ENCODE data around the gene GPR62. TPM values are rescaled to one million over a fixed set of nuclear protein-coding genes. Genes with fewer than 3 reads are reported as not detected.

GPR62 gene
- polyA plus RNA-seq, 3 donors, result not detected

- H3K27ac ChIP-seq (ENCODE audit: low read depth in 1 of 2, low read length in 2 of 2), result no peak overlapping the region
- no peaks in the 10 kb centered on the region for H3K9me3 ChIP-seq (replicated peaks in 1 of 2; ENCODE audit: control insufficient read depth in 1 of 2, insufficient read depth in 1 of 2, low read length in 2 of 2)
- no peak overlapping the region for H2AFZ ChIP-seq (ENCODE audit: insufficient read depth, low read depth, low read length, poor library complexity, severe bottlenecking)
- H3K27me3 ChIP-seq (ENCODE audit: control insufficient read depth in 2 of 2, insufficient read depth in 2 of 2, low read length in 2 of 2), result peaks cover 0 to 6% of the 10 kb centered on the region in 2 donors
- peaks cover 14 to 26% (median 14%) of the 10 kb centered on the region in 3 donors for H3K27me3 Mint-ChIP-seq (ENCODE audit: low read depth in 3 of 3)
- no peak for DNase-seq
- H3K79me2 ChIP-seq (ENCODE audit: insufficient read depth, low read length), result no peaks in the 10 kb centered on the region
- H3K9me3 Mint-ChIP-seq, result peaks cover 0 to 6% (median under 1%) of the 10 kb centered on the region in 7 donors
- no peaks in the 10 kb centered on the region for H3K36me3 Mint-ChIP-seq
- no peaks in the 10 kb centered on the region for H3K4me1 ChIP-seq (ENCODE audit: control insufficient read depth in 1 of 2, insufficient read depth in 2 of 2, low read length in 2 of 2)
- no peak overlapping the region for H3K4me3 ChIP-seq (replicated peaks in 1 of 3; ENCODE audit: low read depth in 2 of 3, low read length in 3 of 3)
- no peak overlapping the region for H3K4me2 ChIP-seq (replicated peaks; ENCODE audit: extremely low read depth, low read length, poor library complexity, severe bottlenecking)
- H3K4me1 Mint-ChIP-seq, result peaks cover 2% of the 10 kb centered on the region
- H3K27ac Mint-ChIP-seq, result no peak overlapping the region
- no peak overlapping the region for H3K4me3 Mint-ChIP-seq
- no peaks in the 10 kb centered on the region for H4K20me1 ChIP-seq (ENCODE audit: insufficient read depth, low read length)
- no peaks in the 10 kb centered on the region for H3K36me3 ChIP-seq (replicated peaks in 1 of 2; ENCODE audit: control insufficient read depth in 1 of 2, insufficient read depth in 2 of 2, low read length in 2 of 2)
- intact Hi-C loops (cut with micrococcal nuclease), result no loop called here
- TF ChIP-seq, protein P1, sequence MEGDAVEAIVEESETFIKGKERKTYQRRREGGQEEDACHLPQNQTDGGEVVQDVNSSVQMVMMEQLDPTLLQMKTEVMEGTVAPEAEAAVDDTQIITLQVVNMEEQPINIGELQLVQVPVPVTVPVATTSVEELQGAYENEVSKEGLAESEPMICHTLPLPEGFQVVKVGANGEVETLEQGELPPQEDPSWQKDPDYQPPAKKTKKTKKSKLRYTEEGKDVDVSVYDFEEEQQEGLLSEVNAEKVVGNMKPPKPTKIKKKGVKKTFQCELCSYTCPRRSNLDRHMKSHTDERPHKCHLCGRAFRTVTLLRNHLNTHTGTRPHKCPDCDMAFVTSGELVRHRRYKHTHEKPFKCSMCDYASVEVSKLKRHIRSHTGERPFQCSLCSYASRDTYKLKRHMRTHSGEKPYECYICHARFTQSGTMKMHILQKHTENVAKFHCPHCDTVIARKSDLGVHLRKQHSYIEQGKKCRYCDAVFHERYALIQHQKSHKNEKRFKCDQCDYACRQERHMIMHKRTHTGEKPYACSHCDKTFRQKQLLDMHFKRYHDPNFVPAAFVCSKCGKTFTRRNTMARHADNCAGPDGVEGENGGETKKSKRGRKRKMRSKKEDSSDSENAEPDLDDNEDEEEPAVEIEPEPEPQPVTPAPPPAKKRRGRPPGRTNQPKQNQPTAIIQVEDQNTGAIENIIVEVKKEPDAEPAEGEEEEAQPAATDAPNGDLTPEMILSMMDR (IDR thresholded peaks at IDR 0.05), result no peak
- H3K9ac ChIP-seq (ENCODE audit: insufficient read depth, low read length, poor library complexity, severe bottlenecking), result no peak overlapping the region
- whole genome bisulfite sequencing (ENCODE audit: insufficient coverage), result 100% methylated on average over 1 of the region's 5 CpGs
Measured at GRCh38 chr3:51916418-51916817, 38.8 kb upstream of the GPR62 start.

- no peaks in the 10 kb centered on the region for H3K36me3 ChIP-seq (replicated peaks in 1 of 2; ENCODE audit: control insufficient read depth in 1 of 2, insufficient read depth in 2 of 2, low read length in 2 of 2)
- peaks cover 0 to 4% (median 0%) of the 10 kb centered on the region in 7 donors for H3K9me3 Mint-ChIP-seq
- H3K27me3 Mint-ChIP-seq (ENCODE audit: low read depth in 3 of 3), result peaks cover 12 to 25% (median 12%) of the 10 kb centered on the region in 3 donors
- H4K20me1 ChIP-seq (ENCODE audit: insufficient read depth, low read length), result no peaks in the 10 kb centered on the region
- no peaks in the 10 kb centered on the region for H3K4me1 ChIP-seq (ENCODE audit: control insufficient read depth in 1 of 2, insufficient read depth in 2 of 2, low read length in 2 of 2)
- no peak for DNase-seq
- H3K27me3 ChIP-seq (ENCODE audit: control insufficient read depth in 2 of 2, insufficient read depth in 2 of 2, low read length in 2 of 2), result peaks cover 0 to 7% of the 10 kb centered on the region in 2 donors
- no peak overlapping the region for H3K27ac ChIP-seq (ENCODE audit: low read depth in 1 of 2, low read length in 2 of 2)
- no peaks in the 10 kb centered on the region for H3K79me2 ChIP-seq (ENCODE audit: insufficient read depth, low read length)
- H2AFZ ChIP-seq (ENCODE audit: insufficient read depth, low read depth, low read length, poor library complexity, severe bottlenecking), result no peak overlapping the region
- intact Hi-C loops (cut with micrococcal nuclease), result no loop called here
- no peaks in the 10 kb centered on the region for H3K9me3 ChIP-seq (replicated peaks in 1 of 2; ENCODE audit: control insufficient read depth in 1 of 2, insufficient read depth in 1 of 2, low read length in 2 of 2)
- no peak overlapping the region for H3K4me3 Mint-ChIP-seq
- 93% methylated on average over 5 of the region's 11 CpGs for WGBS (ENCODE audit: insufficient coverage)
- H3K27ac Mint-ChIP-seq, result no peak overlapping the region
- TF ChIP-seq, protein P1 (IDR thresholded peaks at IDR 0.05), result no peak
- no peak overlapping the region for H3K4me3 ChIP-seq (replicated peaks in 1 of 3; ENCODE audit: low read depth in 2 of 3, low read length in 3 of 3)
- no peak overlapping the region for H3K9ac ChIP-seq (ENCODE audit: insufficient read depth, low read length, poor library complexity, severe bottlenecking)
- no peak overlapping the region for H3K4me2 ChIP-seq (replicated peaks; ENCODE audit: extremely low read depth, low read length, poor library complexity, severe bottlenecking)
- no peaks in the 10 kb centered on the region for H3K36me3 Mint-ChIP-seq
- H3K4me1 Mint-ChIP-seq, result no peaks in the 10 kb centered on the region
Measured at GRCh38 chr3:51921081-51921578, 34.1 kb upstream of the GPR62 start.
